IPS-18c (cell line): ENCODE measurements around the gene CHM.
"Not testable (repeated sequence)": the region's sequence is repeated elsewhere in the genome, so short reads cannot be mapped to it uniquely, and the experiment has no call there.

ENCODE experiments used
- H3K4me3 ChIP-seq: 2 replicates; pipeline ENCODE4 v1.7.0; 2013; ENCODE audit warnings: low read depth, mild to moderate bottlenecking, low read length, moderate library complexity; ENCODE audit not compliant: insufficient read depth
- H3K9me3 ChIP-seq: one replicate; pipeline ENCODE4 v1.6.1; 2013; ENCODE audit warnings: mild to moderate bottlenecking, low read length, moderate library complexity; ENCODE audit not compliant: control insufficient read depth, insufficient read depth

The CHM gene

DNA sequence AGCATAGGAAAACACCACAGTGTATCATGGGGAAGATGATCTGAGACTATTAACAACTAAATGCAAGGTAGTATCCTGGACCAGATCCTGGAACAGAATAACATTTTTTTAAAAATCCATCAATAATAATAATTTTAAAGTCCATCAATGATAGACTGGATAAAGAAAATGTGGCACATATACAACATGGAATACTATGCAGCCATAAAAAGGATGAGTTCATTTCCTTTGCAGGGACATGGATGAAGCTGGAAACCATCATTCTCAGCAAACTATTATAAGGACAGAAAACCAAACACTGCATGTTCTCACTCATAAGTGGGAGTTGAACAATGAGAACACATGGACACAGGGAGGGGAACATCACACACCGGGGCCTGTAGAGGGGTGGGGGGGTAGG, 37.6 kb downstream of the CHM start:
- H3K4me3 ChIP-seq, H3K9me3 ChIP-seq: not testable (repeated sequence)

DNA sequence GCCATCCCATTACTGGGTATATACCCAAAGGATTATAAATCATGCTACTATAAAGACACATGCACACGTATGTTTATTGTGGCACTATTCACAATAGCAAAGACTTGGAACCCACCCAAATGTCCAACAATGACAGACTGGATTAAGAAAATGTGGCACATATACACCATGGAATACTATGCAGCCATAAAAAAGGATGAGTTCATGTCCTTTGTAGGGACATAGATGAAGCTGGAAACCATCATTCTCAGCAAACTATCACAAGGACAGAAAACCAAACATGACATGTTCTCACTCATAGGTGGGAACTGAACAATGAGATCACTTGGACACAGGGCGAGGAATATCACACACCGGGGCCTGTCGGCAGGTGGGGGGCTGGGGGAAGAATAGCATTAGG, 39.5 kb downstream of the CHM start:
- H3K9me3 ChIP-seq, H3K4me3 ChIP-seq: not testable (repeated sequence)

DNA sequence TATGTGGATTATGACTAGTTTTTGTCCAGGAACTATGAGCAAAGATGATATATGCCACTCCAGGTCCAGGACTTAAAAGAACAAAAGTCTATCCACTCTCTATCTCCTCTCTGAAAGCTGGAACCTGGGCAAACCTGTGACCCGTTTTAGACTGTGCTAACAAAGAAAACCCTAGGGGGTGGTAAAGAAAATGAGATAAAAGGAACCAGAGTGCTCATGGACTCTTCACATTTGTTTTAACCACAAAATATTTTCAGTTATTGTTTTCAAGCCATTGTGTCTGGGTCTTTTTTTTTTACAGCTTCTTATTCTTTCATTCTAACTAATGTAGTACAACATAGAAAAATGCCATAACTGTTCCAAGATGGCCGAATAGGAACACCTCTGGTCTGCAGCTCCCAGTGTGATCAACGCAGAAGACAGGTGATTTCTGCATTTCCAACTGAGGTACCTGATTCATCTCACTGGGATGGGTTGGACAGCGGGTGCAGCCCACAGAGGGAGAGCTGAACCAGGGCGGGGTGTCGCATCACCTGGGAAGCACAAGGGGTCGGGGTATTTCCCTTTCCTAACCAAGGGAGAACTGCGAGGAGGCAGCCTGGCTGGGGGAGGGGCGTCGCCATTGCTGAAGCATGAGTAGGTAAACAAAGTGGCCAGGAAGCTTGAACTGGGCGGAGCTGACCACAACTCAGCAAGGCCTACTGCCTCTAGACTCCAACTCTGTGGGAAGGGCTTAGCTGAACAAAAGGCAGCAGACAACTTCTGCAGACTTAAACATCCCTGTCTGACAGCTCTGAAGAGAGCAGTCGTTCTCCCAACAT, 45.1 kb downstream of the CHM start:
- Histone ChIP-seq H3K9me3 (no peaks in the 10 kb centered on the region), H3K4me3 (no peak overlapping the region)

- Histone ChIP-seq H3K9me3 (no peaks in the 10 kb centered on the region), H3K4me3 (no peak overlapping the region)
Measured at GRCh38 chrX:85998954-85999353, 48.4 kb downstream of the CHM start.

DNA sequence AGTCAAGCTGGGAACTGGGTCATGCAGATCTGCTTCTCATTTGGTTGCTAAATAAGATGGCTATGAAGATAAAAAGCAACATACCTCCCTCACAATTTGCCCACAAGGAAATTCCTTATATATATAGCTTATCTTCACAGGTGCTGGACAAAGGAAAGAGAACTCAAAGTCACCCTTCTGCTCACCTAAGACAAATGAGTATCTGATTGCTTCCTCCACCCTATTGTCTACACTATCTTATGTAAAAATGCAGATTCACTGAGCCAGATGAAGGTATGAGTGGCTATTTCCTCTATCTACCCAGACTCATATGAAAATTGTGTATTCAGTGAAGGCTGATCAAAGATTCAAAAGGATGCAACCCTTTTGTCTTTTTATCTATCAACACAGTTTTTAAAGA, 50.8 kb downstream of the CHM start:
- Histone ChIP-seq H3K4me3 (no peak overlapping the region), H3K9me3 (no peaks in the 10 kb centered on the region)

DNA sequence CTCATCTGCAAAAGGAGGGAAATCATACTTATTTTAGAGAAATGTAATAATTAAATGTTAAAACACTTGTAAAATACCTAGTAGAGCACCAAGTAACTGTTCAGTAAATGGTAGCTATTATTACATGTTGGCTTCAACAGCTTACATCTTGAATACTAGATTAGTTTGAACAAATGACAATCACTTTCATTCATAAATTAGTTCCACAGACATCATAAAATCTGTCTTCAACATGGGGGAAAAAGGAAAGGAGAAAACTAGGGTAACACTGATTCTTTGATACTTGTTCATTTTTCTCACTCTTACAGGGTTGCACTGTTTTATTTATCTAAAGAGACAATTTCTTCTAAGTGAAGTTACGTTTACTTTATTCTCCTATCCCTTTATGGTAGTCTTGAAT, 51.7 kb downstream of the CHM start:
- no peaks in the 10 kb centered on the region for H3K9me3 ChIP-seq
- no peak overlapping the region for H3K4me3 ChIP-seq

DNA sequence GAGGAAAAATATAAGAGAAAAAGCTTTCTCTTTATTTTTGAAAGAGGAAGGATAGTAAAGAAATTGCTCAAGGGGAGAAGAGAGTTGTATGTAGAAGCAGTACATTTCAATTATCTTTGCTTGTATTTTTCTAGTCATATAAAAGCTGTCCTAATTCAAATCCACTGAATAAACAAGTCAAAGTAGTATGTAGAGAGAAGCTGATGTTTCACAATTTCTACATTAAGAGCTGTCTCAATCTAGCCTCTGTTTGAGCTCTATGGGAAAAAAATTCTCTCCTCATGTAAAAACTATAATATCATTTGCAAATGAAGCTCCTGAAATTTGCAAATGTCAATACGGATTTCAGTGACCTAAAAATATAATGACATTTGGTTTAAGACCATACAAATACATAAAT, 52.6 kb downstream of the CHM start:
- H3K4me3 ChIP-seq: no peak overlapping the region
- H3K9me3 ChIP-seq: no peaks in the 10 kb centered on the region

DNA sequence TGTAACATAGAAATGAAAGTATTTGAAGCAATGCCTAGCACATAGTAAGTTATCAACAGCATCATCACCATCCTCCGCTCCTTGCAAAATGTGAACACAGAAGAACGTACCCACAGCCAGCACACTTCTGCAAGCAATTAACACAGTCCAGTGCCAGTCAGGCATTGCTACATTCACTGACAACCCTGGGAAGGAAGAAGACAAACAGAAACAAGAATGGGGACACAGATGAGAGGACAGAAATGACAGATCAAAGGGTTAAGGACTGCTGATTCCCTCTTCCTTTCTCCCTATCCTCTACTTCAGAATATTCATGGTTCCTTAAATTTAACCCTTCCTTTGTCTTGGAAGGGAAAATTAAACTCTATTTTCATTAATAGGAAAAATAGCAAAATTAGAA, 53.1 kb downstream of the CHM start:
- Histone ChIP-seq H3K9me3 (no peaks in the 10 kb centered on the region), H3K4me3 (no peak overlapping the region)

GRCh38 chrX:85993539-85994197, 53.7 kb downstream of the CHM start:
- Histone ChIP-seq H3K4me3 (no peak overlapping the region), H3K9me3 (no peaks in the 10 kb centered on the region)

DNA sequence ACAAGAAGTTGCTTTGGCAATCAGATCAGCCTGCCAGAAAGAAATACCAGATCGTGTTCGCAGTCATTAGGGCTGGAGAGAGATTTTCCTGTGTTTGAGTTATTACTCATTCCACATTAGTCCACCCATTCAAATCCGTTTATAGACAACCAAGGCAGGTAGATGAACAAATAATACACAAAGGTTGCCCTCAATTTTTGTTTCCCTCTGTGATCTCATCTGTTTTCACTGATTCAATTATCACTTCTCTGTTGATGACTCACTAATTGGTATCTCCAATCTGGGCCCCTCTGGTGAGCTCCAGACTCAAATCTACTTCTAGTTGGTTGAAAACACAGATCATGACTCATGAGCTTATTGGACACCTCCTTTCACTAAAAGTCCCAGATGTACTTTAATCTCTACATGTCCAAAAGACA, 54.5 kb downstream of the CHM start:
- no peak overlapping the region for H3K4me3 ChIP-seq

DNA sequence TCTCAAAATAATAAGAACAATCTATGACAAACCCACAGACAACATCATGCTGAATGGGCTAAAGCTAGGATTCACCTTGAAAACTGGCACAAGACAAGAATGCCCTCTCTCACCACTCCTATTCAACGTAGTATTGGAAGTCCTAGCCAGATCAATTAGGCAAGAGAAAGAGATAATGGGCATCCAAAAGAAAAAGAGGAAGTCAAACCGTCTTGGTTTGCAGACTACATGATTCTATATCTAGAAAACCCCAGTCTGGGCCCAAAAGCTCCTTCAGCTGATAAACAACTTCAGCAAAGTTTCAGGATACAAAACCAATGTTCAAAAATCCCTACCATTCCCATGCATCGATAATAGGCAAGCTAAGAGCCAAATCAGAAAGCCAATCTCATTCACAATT, 59.0 kb downstream of the CHM start:
- Histone ChIP-seq H3K4me3 (no peak overlapping the region), H3K9me3 (peaks cover 2% of the 10 kb centered on the region)

More for the DNA sequence above, 54.5 kb downstream of the CHM start:
- no peaks in the 10 kb centered on the region for H3K9me3 ChIP-seq

DNA sequence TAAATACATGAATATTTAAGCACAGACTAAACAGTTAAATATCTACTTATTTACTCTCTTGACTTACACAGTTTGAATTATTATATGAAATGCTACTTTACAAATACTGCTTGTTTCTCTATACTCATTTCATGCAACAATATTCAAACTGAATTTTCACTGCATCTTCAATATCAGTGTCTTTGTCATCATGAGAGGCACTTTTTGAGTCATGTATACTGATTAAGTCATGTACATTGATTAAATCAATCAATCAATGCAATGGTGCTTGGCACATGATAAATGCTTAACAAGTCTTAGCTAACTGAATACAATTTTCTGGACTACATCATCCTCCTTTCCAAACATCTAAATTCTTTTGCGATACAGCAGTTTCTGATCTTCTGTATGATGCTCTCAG, 67.1 kb downstream of the CHM start:
- no peak overlapping the region for H3K4me3 ChIP-seq
- no peaks in the 10 kb centered on the region for H3K9me3 ChIP-seq

- Histone ChIP-seq H3K9me3 (no peaks in the 10 kb centered on the region), H3K4me3 (no peak overlapping the region)
Measured at GRCh38 chrX:85977218-85977617, 70.1 kb downstream of the CHM start.

DNA sequence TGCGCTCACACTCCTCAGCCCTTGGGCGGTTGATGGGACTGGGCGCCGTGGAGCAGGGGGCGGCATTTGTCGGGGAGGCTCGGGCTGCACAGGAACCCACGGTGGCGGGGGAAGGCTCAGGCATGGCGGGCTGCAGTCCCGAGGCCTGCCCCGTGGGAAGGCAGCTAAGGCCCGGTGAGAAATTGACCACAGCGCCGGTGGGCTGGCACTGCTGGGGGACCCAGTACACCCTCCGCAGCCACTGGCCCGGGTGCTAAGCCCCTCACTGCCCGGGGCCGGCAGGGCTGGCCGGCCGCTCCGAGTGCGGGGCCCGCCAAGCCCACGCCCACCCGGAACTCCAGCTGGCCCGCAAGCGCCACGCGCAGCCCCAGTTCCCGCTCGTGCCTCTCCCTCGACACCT, 75.0 kb downstream of the CHM start:
- H3K4me3 ChIP-seq, H3K9me3 ChIP-seq: not testable (repeated sequence)

GRCh38 chrX:85964744-85965143, 82.6 kb downstream of the CHM start:
- H3K4me3 ChIP-seq: no peak overlapping the region
- H3K9me3 ChIP-seq: peaks cover 3% of the 10 kb centered on the region

- H3K4me3 ChIP-seq: no peak overlapping the region
- peaks cover 3% of the 10 kb centered on the region for H3K9me3 ChIP-seq
Measured at GRCh38 chrX:85963736-85964135, 83.6 kb downstream of the CHM start.

DNA sequence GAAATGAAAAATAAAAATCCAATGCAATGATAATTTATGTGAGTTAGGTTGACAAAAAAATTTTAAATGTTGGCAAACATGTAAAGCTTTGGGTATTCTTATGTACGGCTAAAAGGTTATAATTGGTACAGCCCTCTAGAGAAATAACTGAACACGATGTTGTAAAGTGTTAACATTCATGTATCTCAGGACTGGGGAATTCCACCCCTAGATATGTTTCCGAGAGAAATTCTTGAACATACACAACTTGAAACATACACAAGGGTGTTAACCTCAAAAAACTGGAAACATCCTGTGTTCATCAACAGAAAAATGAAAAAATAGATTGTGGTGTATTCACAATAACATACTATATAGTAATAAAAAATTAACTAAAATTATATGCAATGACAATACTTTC, 91.8 kb downstream of the CHM start:
- Histone ChIP-seq H3K9me3 (no peaks in the 10 kb centered on the region), H3K4me3 (no peak overlapping the region)

DNA sequence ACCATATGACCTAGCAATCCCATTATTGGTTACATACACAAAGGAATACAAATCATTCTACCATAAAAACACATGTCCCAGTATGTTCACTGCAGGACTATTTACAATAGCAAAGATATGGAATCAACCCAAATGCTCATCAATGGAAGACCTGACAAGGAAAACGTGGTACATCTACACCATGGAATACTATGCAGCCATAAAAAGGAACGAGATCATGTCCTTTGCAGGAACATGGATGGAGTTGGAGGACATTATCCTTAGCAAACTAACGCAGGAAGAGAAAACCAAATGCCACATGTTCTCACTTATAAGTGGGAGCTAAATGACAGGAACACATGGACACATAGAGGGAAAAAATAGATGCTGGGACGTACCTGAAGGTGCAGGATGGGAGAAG, 102.6 kb downstream of the CHM start:
- H3K9me3 ChIP-seq, H3K4me3 ChIP-seq: not testable (repeated sequence)

DNA sequence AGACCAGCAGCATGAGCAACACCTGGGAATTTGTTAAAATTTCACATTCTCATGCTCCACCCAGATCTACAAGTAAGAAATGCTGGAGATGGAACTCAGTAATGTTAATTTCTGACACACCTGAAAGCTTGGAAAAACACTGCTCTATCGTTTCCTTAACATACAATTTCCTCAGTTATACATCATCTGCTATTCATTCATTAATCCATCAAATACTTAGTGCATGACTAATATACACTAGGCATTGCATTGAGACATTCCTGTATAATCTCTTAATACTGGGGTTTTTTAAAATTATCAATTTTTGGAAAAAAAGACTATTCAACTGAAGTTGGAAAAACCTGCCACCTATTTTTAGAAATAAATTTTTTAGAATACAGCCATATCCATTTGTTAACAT, 106.1 kb downstream of the CHM start:
- H3K9me3 ChIP-seq: peaks cover 3% of the 10 kb centered on the region
- no peak overlapping the region for H3K4me3 ChIP-seq
